ENCODE results near the gene GATA2. TPM values are rescaled to one million over a fixed set of nuclear protein-coding genes. Genes with fewer than 3 reads are reported as not detected.

Gene GATA2
- total RNA-seq, 1 donor from 2014 or later: under 0.01 TPM

GRCh38 chr3:128442949-128443348 lies 50.1 kb downstream of the GATA2 start:
- TF ChIP-seq, protein P1, sequence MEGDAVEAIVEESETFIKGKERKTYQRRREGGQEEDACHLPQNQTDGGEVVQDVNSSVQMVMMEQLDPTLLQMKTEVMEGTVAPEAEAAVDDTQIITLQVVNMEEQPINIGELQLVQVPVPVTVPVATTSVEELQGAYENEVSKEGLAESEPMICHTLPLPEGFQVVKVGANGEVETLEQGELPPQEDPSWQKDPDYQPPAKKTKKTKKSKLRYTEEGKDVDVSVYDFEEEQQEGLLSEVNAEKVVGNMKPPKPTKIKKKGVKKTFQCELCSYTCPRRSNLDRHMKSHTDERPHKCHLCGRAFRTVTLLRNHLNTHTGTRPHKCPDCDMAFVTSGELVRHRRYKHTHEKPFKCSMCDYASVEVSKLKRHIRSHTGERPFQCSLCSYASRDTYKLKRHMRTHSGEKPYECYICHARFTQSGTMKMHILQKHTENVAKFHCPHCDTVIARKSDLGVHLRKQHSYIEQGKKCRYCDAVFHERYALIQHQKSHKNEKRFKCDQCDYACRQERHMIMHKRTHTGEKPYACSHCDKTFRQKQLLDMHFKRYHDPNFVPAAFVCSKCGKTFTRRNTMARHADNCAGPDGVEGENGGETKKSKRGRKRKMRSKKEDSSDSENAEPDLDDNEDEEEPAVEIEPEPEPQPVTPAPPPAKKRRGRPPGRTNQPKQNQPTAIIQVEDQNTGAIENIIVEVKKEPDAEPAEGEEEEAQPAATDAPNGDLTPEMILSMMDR (IDR thresholded peaks at IDR 0.05; ENCODE audit: insufficient read depth, low read length, severe bottlenecking): no peak
- FAIRE-seq: no peak

GRCh38 chr3:128442070-128442469 lies 50.9 kb downstream of the GATA2 start:
- DNase-seq (ENCODE audit: low read depth) (no peak), FAIRE-seq (peak; percentile 32)
- TF ChIP-seq, protein P1 (IDR thresholded peaks at IDR 0.05; ENCODE audit: insufficient read depth, low read length, severe bottlenecking): no peak
- H3K27me3 ChIP-seq (ENCODE audit: control insufficient read depth, insufficient read depth, low read length): peaks cover 4% of the 10 kb centered on the region
- no peaks in the 10 kb centered on the region for H3K36me3 ChIP-seq (ENCODE audit: control insufficient read depth, insufficient read depth, low read length)
- H3K4me3 ChIP-seq (ENCODE audit: low read depth, low read length): no peak overlapping the region

More at GRCh38 chr3:128442949-128443348, 50.1 kb downstream of the GATA2 start:
- Histone ChIP-seq H3K36me3 (ENCODE audit: control insufficient read depth, insufficient read depth, low read length) (no peaks in the 10 kb centered on the region), H3K4me3 (ENCODE audit: low read depth, low read length) (no peak overlapping the region), H3K27me3 (ENCODE audit: control insufficient read depth, insufficient read depth, low read length) (peaks cover 4% of the 10 kb centered on the region)
- DNase-seq (ENCODE audit: low read depth): no peak

GRCh38 chr3:128439226-128439625 lies 53.8 kb downstream of the GATA2 start:
- Histone ChIP-seq H3K36me3 (ENCODE audit: control insufficient read depth, insufficient read depth, low read length) (no peaks in the 10 kb centered on the region), H3K27me3 (ENCODE audit: control insufficient read depth, insufficient read depth, low read length) (peaks cover 10% of the 10 kb centered on the region), H3K4me3 (ENCODE audit: low read depth, low read length) (no peak overlapping the region)
- no peak for DNase-seq (ENCODE audit: low read depth)
- no peak for FAIRE-seq
- TF ChIP-seq, protein P1 (IDR thresholded peaks at IDR 0.05; ENCODE audit: insufficient read depth, low read length, severe bottlenecking): no peak

GRCh38 chr3:128438488-128439072 lies 54.4 kb downstream of the GATA2 start:
- H3K36me3 ChIP-seq (ENCODE audit: control insufficient read depth, insufficient read depth, low read length): no peaks in the 10 kb centered on the region
- TF ChIP-seq, protein P1 (IDR thresholded peaks at IDR 0.05; ENCODE audit: insufficient read depth, low read length, severe bottlenecking): peak; percentile 46
- FAIRE-seq: no peak
- H3K27me3 ChIP-seq (ENCODE audit: control insufficient read depth, insufficient read depth, low read length): peaks cover 15% of the 10 kb centered on the region
- no peak for DNase-seq (ENCODE audit: low read depth)
- H3K4me3 ChIP-seq (ENCODE audit: low read depth, low read length): no peak overlapping the region

DNA sequence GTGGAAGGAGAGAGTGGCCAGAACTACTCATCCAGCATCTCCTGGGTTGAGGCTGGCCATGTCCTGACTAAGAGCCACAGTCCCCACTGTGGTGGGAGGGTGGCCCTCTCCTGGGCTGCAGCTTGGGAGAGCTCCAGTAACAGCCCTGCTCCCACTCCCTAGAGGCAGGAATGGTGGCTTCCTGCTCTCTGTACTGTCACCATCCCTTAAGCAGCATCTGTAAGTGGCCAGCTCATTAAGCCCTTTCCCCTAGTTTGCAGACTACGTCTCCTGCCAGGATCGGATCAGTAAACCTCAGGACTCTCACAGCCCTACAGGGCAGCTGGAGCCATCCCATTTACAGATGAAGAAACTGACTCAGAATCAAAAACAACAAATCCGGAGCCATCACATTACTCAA lies 56.8 kb downstream of the GATA2 start:
- DNase-seq (ENCODE audit: low read depth) (no peak), FAIRE-seq (no peak)
- Histone ChIP-seq H3K36me3 (ENCODE audit: control insufficient read depth, insufficient read depth, low read length) (no peaks in the 10 kb centered on the region), H3K4me3 (ENCODE audit: low read depth, low read length) (no peak overlapping the region), H3K27me3 (ENCODE audit: control insufficient read depth, insufficient read depth, low read length) (peaks cover 31% of the 10 kb centered on the region)
- TF ChIP-seq, protein P1 (IDR thresholded peaks at IDR 0.05; ENCODE audit: insufficient read depth, low read length, severe bottlenecking): no peak

DNA sequence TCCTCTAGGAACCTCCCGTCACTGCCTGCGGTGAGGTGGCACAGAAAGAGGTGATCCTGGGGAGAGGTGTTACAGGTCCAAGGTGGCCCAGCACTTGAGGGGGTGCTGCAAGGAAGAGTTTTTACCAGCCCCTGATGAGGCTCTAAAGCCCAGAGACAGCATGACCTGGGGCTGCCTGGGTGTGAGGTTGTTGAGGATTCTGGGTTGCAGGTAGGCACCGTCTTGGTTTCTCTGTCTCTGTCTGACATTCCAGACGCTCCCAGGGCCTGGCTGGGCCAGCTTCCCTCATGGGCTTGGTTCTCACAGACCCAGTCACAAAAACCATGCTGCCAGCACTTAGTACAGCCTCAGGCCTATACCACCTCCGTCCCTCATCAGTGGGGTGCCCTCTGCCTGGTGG lies 57.4 kb downstream of the GATA2 start:
- TF ChIP-seq, protein P1 (IDR thresholded peaks at IDR 0.05; ENCODE audit: insufficient read depth, low read length, severe bottlenecking): no peak
- H3K36me3 ChIP-seq (ENCODE audit: control insufficient read depth, insufficient read depth, low read length): no peaks in the 10 kb centered on the region
- FAIRE-seq: no peak

More for the DNA sequence above, 57.4 kb downstream of the GATA2 start:
- DNase-seq (ENCODE audit: low read depth): no peak
- Histone ChIP-seq H3K4me3 (ENCODE audit: low read depth, low read length) (no peak overlapping the region), H3K27me3 (ENCODE audit: control insufficient read depth, insufficient read depth, low read length) (peaks cover 33% of the 10 kb centered on the region)

Measured in bronchial epithelial cell (primary cell).